Smooth muscle cell (in vitro differentiated cells): ENCODE results near the gene POLR2C. TPM values are rescaled to one million over a fixed set of nuclear protein-coding genes. Genes with fewer than 3 reads are reported as not detected.

Experiments used
- DNase-seq: peaks from one replicate; lab custom pipeline; 2025; ENCODE audit not compliant: unreplicated experiment; lab: John Stamatoyannopoulos, UW
- H2AFZ ChIP-seq: fragments of 200-600 bp; sonication (generic); 2 replicates; pipeline ENCODE4 v1.6.0; 2016; ENCODE audit warnings: antibody characterized with exemption, low read depth, mild to moderate bottlenecking
- H3F3A ChIP-seq: fragments of 200-600 bp; sonication (generic); 2 replicates; pipeline ENCODE4 v1.6.0; 2017; ENCODE audit warnings: antibody characterized with exemption, low read depth
- H3K27ac ChIP-seq: fragments of 200-600 bp; sonication (generic); 2 replicates; pipeline ENCODE4 v1.5.1; 2016; ENCODE audit warnings: low read depth, mild to moderate bottlenecking
- H3K27me3 ChIP-seq: fragments of 200-600 bp; sonication (generic); 2 replicates; pipeline ENCODE4 v1.6.1; 2016; ENCODE audit warnings: low read depth, mild to moderate bottlenecking
- H3K36me3 ChIP-seq: fragments of 200-600 bp; sonication (generic); 2 replicates; pipeline ENCODE4 v1.5.1; 2016; ENCODE audit warnings: low read depth
- H3K4me1 ChIP-seq: fragments of 200-600 bp; sonication (generic); 2 replicates; pipeline ENCODE4 v1.5.1; 2016; ENCODE audit warnings: low read depth
- H3K4me2 ChIP-seq: fragments of 200-600 bp; sonication (generic); 2 replicates; pipeline ENCODE4 v1.6.0; 2016; ENCODE audit warnings: mild to moderate bottlenecking
- H3K4me3 ChIP-seq: fragments of 200-600 bp; sonication (generic); 2 replicates; pipeline ENCODE4 v1.5.1; 2016; ENCODE audit warnings: mild to moderate bottlenecking
- H3K79me2 ChIP-seq: fragments of 200-600 bp; sonication (generic); 2 replicates; pipeline ENCODE4 v1.6.0; 2016; ENCODE audit warnings: low read depth, mild to moderate bottlenecking
- H3K9ac ChIP-seq: fragments of 200-600 bp; sonication (generic); 2 replicates; pipeline ENCODE4 v1.6.0; 2016; ENCODE audit warnings: low read depth
- H3K9me3 ChIP-seq: fragments of 200-600 bp; sonication (generic); replicated peaks from 2 replicates; pipeline ENCODE4 v1.5.1; 2016; ENCODE audit warnings: low read depth
- H4K20me1 ChIP-seq: fragments of 200-600 bp; sonication (generic); 2 replicates; pipeline ENCODE4 v1.6.0; 2016; ENCODE audit warnings: low read depth
- CTCF ChIP-seq: fragments of 200-600 bp; sonication (generic); IDR thresholded peaks from 2 replicates; pipeline ENCODE4 v1.5.1; 2017; ENCODE audit warnings: borderline replicate concordance, mild to moderate bottlenecking, antibody characterized with exemption; ENCODE audit not compliant: insufficient read depth, poor library complexity, severe bottlenecking
- WGBS: methylation state at CpG from one replicate; pipeline ENCODE4 v1.1.7; 2016; ENCODE audit warnings: low lambda C conversion rate; 5-methylcytosine and 5-hydroxymethylcytosine counted together
- polyA plus RNA-seq: library from polyadenylated mRNA; unstranded; fragments of >200 nt; fragmentation: Nextera tagmentation; extraction: Ambion mirVana; gene quantifications from 2 replicates; pipeline ENCODE4 v1.2.1, GENCODE V29; 2016
- total RNA-seq: library from RNA; depleted of rRNA; stranded (reverse); fragments of >200 nt; gene quantifications from 2 replicates; pipeline ENCODE4 v1.2.3, GENCODE V29; 2014

Gene POLR2C
- total and polyA plus RNA-seq, 2 experiments from 2014 or later = 67.3 to 90.0 TPM

GRCh38 chr16:57513371-57514102 lies 51.1 kb downstream of the POLR2C start:
- peaks cover 16% of the 10 kb centered on the region for H3F3A ChIP-seq
- H3K4me2 ChIP-seq = peak overlapping the region; percentile 59
- no peaks in the 10 kb centered on the region for H3K79me2 ChIP-seq
- H3K9me3 ChIP-seq = no peaks in the 10 kb centered on the region
- no peak overlapping the region for H3K27ac ChIP-seq
- no peak for TF ChIP-seq CTCF
- H3K27me3 ChIP-seq = no peaks in the 10 kb centered on the region
- WGBS = 16% methylated on average over 14 of the region's 14 CpGs
- no peak overlapping the region for H3K4me3 ChIP-seq
- H3K9ac ChIP-seq = no peak overlapping the region
- H3K36me3 ChIP-seq = no peaks in the 10 kb centered on the region
- no peaks in the 10 kb centered on the region for H3K4me1 ChIP-seq
- DNase-seq = peak; percentile 31
- no peak overlapping the region for H2AFZ ChIP-seq
- H4K20me1 ChIP-seq = no peaks in the 10 kb centered on the region

DNA sequence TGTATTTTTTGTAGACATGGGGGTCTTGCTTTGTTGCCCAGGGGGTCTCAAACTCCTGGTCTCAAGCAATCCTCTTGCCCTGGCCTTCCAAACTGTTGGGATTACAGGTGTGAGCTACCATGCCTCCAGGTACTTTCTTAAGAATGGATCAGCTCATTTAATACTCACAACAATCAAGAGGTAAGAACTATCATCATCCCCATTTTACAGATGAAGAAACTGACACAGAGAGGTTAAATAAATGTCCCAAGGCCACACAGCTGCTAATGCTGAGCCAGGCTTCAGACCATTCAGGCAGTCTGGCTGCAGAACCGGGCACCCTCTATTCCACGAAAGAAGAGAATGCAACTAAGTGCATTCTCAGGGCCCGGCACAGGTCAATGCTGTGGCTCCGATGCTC lies 51.9 kb downstream of the POLR2C start:
- Histone ChIP-seq H3K79me2 (no peaks in the 10 kb centered on the region), H3K9me3 (no peaks in the 10 kb centered on the region), H3K4me1 (no peaks in the 10 kb centered on the region), H3K36me3 (no peaks in the 10 kb centered on the region), H4K20me1 (no peaks in the 10 kb centered on the region), H3F3A (peaks cover 16% of the 10 kb centered on the region), H2AFZ (no peak overlapping the region), H3K27ac (no peak overlapping the region), H3K4me3 (no peak overlapping the region), H3K4me2 (no peak overlapping the region), H3K9ac (no peak overlapping the region), H3K27me3 (no peaks in the 10 kb centered on the region)
- 35% methylated on average over 4 of the region's 4 CpGs for WGBS
- no peak for TF ChIP-seq CTCF
- no peak for DNase-seq

GRCh38 chr16:57514791-57515600 lies 52.5 kb downstream of the POLR2C start:
- Histone ChIP-seq H3K9me3 (no peaks in the 10 kb centered on the region), H3K4me3 (no peak overlapping the region), H3K27ac (no peak overlapping the region), H4K20me1 (no peaks in the 10 kb centered on the region), H3K36me3 (no peaks in the 10 kb centered on the region), H3F3A (peaks cover 16% of the 10 kb centered on the region), H2AFZ (no peak overlapping the region), H3K4me1 (no peaks in the 10 kb centered on the region), H3K27me3 (no peaks in the 10 kb centered on the region), H3K79me2 (no peaks in the 10 kb centered on the region), H3K4me2 (no peak overlapping the region), H3K9ac (no peak overlapping the region)
- no peak for TF ChIP-seq CTCF
- 65% methylated on average over 23 of the region's 23 CpGs for WGBS
- DNase-seq = no peak
